ENCODE results near the gene NANOS2.
"Not testable (repeated sequence)": the region's sequence is repeated elsewhere in the genome, so short reads cannot be mapped to it uniquely, and the experiment has no call there.

The NANOS2 gene

DNA sequence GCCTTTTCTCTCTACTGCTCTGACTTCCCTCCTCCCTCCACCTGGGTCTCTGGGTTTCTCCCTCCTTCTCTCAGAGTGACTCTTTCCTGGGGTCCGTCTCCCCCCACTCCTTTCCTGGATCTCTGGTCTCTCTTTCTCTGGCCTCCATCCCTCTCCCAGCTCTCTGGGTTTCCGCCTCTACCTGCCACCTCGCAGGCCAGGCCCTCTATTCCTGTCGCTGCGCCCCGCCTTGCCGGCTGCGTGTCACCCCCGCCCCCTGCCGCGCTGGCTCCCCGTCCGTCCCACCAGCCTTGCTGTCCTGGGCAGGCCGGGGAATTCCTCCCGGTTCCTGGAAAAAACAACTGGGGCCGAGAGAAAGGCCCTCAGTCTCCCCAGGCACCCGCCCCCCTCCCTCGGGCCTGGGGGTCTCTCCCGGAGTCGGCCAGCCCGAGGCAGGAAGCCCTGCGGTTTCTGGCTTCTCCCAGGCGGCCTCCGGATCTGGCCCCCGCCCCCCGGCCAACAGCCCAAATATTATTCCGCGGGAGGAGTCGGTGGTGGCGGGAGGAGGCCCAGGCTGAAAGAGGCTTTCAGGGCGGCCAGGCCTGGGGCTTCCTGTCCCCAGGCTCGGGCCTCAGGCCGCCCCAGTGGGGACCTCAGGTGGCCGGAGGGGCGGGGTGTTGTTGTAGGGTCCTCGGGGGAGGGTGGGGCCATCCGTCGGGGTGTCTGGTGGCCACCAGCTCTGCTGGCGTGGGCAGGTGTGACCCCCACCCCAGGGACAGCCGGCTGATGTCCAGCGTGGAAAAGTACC lies 38.0 kb downstream of the NANOS2 start:
- peak; percentile 78 for DNase-seq (ENCODE audit: low read depth, low spot score)

DNA sequence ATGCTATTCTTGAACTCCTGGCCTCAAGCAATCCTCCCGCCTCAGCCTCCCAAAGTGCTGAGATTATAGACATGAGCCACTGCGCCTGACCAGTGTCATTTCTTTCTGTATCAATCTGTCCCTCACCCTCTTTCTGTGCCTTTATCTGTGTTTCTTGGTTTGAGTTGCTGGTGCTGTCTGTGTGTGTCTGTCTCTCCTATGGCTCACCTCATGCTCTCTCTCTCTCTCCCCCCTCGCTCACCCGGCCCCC lies 38.5 kb downstream of the NANOS2 start:
- no peak for DNase-seq (ENCODE audit: low read depth, low spot score)

DNA sequence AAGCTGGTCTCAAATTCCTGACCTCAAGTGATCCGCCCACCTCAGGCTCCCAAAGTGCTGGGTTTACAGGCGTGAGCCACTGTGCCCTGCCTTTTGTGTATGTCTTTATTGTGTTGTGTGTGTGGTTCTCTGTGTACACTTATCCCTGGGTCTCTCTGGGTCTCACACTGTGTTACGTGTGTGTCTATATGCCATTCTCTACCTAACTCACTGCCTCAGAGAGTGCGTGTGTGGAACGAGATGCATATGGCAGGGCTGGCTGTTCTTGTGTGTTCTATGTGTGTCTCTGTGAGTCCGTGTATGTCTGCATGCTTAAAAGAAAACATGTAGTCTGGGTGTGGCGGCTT lies 40.0 kb downstream of the NANOS2 start:
- no peak for DNase-seq (ENCODE audit: low read depth, low spot score)

DNA sequence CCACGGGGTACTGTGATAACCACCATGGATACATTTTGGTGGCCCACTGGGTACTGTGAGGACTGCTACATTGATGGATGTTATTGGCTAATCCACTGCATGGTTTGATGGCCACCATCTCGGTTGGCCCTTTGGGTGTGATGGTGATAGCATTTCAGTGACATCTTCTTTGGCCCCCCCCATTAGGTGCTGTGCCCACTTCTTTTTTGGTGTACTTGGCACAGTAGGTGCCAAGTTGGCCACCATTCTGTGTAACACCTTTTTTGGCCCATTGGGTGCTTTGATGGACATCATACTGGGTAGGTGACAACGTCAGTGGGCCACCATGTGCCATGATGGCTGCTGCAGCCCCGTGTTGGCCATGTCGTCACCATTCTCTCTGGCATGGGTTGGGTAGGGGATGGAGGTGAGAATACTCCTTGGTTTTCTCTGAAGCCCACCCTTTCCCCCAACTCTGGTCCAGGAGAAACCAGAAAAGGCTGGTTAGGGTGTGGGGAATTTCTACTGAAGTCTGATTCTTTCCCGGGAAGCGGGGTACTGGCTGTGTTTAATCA lies 41.3 kb downstream of the NANOS2 start:
- DNase-seq (ENCODE audit: low read depth, low spot score): no peak

DNA sequence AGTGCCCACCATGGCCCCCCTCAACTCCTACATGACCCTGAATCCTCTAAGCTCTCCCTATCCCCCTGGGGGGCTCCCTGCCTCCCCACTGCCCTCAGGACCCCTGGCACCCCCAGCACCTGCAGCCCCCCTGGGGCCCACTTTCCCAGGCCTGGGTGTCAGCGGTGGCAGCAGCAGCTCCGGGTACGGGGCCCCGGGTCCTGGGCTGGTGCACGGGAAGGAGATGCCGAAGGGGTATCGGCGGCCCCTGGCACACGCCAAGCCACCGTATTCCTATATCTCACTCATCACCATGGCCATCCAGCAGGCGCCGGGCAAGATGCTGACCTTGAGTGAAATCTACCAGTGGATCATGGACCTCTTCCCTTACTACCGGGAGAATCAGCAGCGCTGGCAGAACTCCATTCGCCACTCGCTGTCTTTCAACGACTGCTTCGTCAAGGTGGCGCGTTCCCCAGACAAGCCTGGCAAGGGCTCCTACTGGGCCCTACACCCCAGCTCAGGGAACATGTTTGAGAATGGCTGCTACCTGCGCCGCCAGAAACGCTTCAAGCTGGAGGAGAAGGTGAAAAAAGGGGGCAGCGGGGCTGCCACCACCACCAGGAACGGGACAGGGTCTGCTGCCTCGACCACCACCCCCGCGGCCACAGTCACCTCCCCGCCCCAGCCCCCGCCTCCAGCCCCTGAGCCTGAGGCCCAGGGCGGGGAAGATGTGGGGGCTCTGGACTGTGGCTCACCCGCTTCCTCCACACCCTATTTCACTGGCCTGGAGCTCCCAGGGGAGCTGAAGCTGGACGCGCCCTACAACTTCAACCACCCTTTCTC lies 42.3 kb downstream of the NANOS2 start:
- DNase-seq (ENCODE audit: low read depth, low spot score): no peak

DNA sequence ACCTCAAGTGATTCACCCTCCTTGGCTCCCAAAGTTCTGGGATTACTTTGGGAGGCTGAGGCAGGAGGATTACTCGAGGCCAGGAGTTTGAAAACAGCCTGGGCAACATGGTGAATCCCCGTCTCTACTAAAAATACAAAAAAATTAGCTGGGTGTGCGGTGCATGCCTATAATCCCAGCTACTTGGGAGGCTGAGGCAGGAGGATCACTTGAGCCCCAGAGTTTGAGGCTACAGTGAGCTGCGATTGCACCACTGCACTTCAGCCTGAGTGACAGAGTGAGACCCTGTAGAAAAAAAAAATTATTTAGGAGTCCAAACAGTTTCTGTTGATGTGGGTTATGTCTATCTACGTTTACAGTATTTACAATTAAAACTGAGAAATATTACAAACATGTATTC lies 43.8 kb downstream of the NANOS2 start:
- no peak for DNase-seq (ENCODE audit: low read depth, low spot score)

DNA sequence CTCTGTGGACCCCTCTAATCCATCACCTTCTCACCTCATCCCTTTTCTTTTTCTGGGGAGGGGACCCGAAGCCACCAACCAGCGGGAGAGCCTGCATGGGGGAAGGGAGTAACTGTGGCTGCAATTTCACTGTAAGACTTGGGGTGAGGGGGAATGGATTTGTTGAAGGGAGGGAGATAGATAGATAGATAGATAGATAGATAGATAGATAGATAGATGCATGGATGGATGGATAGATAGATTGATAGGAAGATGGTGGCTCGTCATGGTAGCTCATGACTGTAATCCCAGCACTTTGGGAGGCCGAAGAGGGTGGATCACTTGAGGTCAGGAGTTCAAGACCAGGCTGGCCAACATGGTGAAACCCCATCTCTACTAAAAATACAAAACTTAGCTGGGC lies 47.3 kb downstream of the NANOS2 start:
- DNase-seq (ENCODE audit: low read depth, low spot score): not testable (repeated sequence)

DNA sequence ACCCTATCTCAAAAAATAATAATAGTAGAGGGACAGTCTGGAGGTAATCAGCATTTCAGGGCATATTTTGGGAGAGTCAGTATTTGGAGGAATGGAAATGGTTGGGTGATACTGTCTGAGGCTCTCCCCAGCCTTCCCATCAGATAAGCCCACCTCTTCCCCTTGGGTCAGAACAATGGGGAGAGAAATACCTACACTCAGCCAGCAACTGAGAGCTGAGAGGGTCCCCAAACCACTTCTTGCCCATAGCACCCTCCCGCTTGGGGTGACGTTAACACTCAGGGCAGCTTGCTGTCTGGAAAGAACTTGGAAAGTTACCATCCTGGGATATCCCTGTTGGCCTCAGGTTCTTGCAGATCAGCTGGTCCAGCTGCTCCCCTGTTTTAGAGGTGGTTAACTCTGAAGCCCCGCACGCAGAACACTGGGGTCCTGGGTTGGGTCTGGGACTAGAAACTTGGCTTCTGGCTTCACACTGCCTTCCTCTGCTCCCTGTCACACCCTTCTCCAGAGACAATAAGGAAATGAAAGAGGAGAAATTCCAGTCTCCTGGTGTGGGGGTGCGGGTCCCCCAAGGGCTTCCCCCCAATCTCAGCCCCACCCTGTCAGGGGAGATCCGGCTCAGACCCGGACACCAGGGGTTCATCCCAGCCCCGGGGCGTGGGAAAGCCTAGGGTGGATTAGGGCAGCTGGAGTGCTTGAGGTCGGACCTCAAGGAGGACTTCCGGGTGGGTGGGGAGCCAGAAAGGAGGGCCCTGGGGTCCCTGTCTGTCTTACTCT lies 48.0 kb downstream of the NANOS2 start:
- DNase-seq (ENCODE audit: low read depth, low spot score): no peak

DNA sequence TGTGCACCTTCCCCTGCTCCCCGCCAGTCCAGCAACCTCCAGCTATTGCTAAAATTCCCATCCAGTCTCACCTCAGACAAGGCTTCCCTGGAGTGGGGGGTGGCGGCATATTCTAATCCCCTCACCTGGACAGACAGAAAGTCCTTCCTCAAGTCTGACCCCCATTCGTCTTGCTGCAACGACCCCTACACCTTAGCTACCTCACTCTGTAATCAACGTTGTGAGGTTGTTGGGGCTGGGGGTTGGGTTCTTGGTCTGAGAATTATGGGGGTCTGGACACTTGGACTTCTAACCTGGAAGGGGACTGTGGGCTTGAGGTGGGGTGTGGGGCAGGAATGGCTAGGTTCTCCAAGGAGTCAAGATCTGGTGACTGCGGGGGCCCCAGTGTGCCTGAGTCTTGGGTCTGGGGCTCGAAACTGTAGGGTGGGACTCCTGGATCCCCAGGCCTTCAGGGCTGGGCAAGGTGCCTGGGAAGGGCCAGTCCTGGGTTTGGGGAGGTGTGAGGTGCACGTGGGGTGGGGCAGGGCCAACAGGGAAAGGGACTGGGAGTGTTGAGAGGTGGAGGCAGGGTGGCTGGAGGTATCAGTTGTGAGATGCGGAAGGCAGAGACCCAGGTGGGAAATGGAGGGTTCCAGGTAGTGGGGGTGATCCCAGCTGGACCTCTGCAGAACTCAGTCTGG lies 49.2 kb downstream of the NANOS2 start:
- no peak for DNase-seq (ENCODE audit: low read depth, low spot score)

DNA sequence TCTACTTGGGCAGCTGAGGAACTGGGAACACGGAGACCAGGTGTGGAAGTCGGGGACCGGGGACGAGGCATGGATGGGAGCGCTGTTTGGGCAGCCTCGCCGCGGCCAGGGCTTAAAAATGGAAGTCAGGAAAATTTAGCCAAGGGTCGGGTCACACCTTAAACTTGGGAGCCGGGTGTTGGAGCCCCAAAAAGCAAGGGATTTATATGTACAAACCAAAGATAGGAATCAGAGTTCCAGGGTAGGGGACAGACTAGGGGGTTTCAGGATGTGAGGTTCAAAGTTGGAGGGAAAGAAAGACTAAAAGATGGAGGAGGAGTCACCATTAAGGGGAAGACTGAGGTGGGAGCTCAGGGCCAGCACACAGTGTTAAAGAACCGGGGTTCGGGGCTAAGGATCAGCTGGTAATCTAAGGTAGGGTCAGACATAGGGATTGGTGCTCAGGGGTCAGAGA lies 49.9 kb downstream of the NANOS2 start:
- DNase-seq (ENCODE audit: low read depth, low spot score): no peak

DNA sequence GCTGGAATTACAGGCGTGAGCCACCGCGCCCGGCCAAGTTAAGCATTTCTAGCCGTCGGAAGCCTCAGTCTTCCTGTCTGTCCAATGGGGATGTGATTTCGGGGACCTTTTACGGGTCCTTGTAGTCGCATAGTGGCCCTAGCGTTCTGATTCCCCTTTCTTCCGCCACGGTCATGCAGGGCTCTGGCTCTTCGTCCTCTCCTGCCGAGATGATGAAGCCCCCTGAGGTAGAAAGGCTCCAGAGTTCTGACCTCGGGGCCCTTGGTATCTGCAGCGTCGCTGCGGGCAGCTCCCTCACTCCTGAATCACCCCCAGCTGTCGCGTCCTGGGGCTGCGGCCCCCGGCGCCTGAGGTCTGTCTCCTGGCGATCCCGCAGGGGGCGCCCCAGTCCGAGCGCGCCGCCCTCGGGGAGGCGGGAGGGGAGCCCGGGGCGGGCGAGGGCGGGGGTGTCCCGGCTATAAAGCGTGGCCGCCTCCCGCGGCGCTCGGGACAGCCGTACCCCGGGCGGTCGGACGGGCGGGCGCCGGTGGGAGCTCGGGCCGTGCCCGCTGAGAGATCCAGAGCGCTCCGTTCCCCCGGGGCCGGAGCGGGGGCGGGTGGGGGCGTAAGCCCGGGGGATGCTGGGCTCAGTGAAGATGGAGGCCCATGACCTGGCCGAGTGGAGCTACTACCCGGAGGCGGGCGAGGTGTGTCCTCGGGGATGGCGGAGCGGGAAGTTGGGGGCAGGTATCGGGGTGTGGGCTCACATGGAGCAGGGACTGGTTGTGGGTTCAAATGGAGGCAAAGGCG lies 50.5 kb downstream of the NANOS2 start, which contains the start of gene FOXA3:
Gene FOXA3 (plus strand): TSS at position 487 of the 789 bp plus-strand sequence. CDS start 131 bp downstream, at position 618.
- peak; percentile 71 for DNase-seq (ENCODE audit: low read depth, low spot score)

DNA sequence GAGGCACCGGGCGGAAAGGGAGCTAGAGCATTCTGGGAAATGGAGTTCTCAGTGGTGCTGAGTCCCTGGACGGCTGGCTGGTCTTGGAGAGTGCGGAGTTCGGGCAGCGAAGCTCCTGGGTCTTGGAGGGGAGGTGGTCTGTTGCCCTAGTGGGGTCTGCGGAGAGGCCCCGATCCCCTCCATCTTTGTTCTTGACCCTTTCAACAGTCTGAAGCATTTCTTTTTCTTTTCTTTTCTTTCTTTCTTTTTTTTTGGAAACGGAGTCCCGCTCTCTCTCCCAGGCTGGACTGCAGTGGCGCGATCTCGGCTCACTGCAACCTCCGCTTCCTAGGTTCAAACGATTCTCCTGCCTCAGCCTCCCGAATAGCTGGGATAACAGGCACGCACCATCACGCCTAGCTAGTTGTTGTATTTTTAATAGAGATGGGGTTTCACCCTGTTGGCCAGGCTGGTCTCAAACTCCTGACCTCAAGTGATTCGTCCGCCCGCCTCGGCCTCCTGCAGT lies 51.2 kb downstream of the NANOS2 start:
- DNase-seq (ENCODE audit: low read depth, low spot score): no peak

Data from astrocyte of the hippocampus (primary cell).